Breast epithelium (tissue), 4 donors: Measurements from ENCODE around the gene SNRPD3. TPM values are rescaled to one million over a fixed set of nuclear protein-coding genes. Genes with fewer than 3 reads are reported as not detected.
"Not testable (repeated sequence)": the region's sequence is repeated elsewhere in the genome, so short reads cannot be mapped to it uniquely, and the experiment has no call there.

Experiments
- DNase-seq, 2 donors: peaks; one replicate each; pipeline ENCODE4 v3.0.0-alpha.2; 2019; ENCODE audit warnings: low spot score in 2 of 2
- H3K27ac ChIP-seq, 2 donors: fragments of 200-600 bp; sonication (generic) in 1 of 2; one replicate each; pipeline ENCODE4 v1.5.1; 2016 to 2019; ENCODE audit warnings: mild to moderate bottlenecking in 1 of 2
- H3K27me3 ChIP-seq, 2 donors: fragments of 200-600 bp; sonication (generic) in 1 of 2; one replicate each; pipeline versions ENCODE4 v1.5.1 to v1.6.0; 2017 to 2019; ENCODE audit warnings: control low read depth in 1 of 2, mild to moderate bottlenecking in 1 of 2
- H3K36me3 ChIP-seq: fragments of 200-600 bp; one replicate; pipeline ENCODE4 v1.5.1; 2019
- H3K4me1 ChIP-seq, 2 donors: fragments of 200-600 bp; sonication (generic); one replicate each; pipeline ENCODE4 v1.5.1; 2016 to 2019; ENCODE audit warnings: control low read depth in 1 of 2
- H3K4me3 ChIP-seq, 3 donors: fragments of 200-600 bp; sonication (generic); 1 replicate in 2 of 3; 2 replicates in 1 of 3; pipeline ENCODE4 v1.5.1; 2016 to 2019; ENCODE audit warnings: mild to moderate bottlenecking in 3 of 3, moderate library complexity in 2 of 3
- H3K9me3 ChIP-seq, 2 donors: fragments of 200-600 bp; sonication (generic) in 1 of 2; one replicate each; pipeline ENCODE4 v1.5.1; 2016 to 2019; ENCODE audit warnings: control low read depth in 1 of 2
- intact Hi-C: fragments of 100-400 bp; cut with DNase I; formaldehyde crosslinking; loops from one replicate; pipeline ENCODE4 v1.15.1; 2023; ENCODE audit warnings: low total_unique reads
- total RNA-seq, 3 donors: library from RNA; depleted of rRNA; stranded (reverse); fragments of >200 nt; gene quantifications; one replicate each; pipeline ENCODE4 v1.1.0, GENCODE V29; 2016

Gene SNRPD3
- total RNA-seq, 3 donors from 2014 or later: 105 to 148 (median 124) TPM

- H3K27me3 ChIP-seq, DNase-seq, intact Hi-C loops, H3K4me1 ChIP-seq, H3K9me3 ChIP-seq, H3K4me3 ChIP-seq, H3K36me3 ChIP-seq, H3K27ac ChIP-seq: not testable (repeated sequence)
Observed at GRCh38 chr22:24609888-24610287, 54.1 kb downstream of the SNRPD3 start.

GRCh38 chr22:24614794-24615193 lies 59.0 kb downstream of the SNRPD3 start:
- H3K27me3 ChIP-seq, H3K4me3 ChIP-seq, H3K27ac ChIP-seq, intact Hi-C loops, H3K4me1 ChIP-seq, H3K9me3 ChIP-seq, H3K36me3 ChIP-seq, DNase-seq: not testable (repeated sequence)

- intact Hi-C loops, H3K4me3 ChIP-seq, H3K27ac ChIP-seq, H3K9me3 ChIP-seq, DNase-seq, H3K36me3 ChIP-seq, H3K4me1 ChIP-seq, H3K27me3 ChIP-seq: not testable (repeated sequence)
Observed at GRCh38 chr22:24621244-24621643, 65.4 kb downstream of the SNRPD3 start.

- H3K4me1 ChIP-seq, intact Hi-C loops, H3K9me3 ChIP-seq, DNase-seq, H3K4me3 ChIP-seq, H3K27me3 ChIP-seq, H3K27ac ChIP-seq, H3K36me3 ChIP-seq: not testable (repeated sequence)
Observed at GRCh38 chr22:24622596-24622995, 66.8 kb downstream of the SNRPD3 start.

Other genes starting within 250 kb of the SNRPD3 start
- gene ADORA2A, start 128.4 kb upstream of the SNRPD3 start, total RNA-seq: 1 to 10 TPM; 1.8 to 4.3 (median 3.4) TPM
- gene UPB1, start 60.7 kb upstream of the SNRPD3 start, total RNA-seq: under 1 TPM; 0.16 to 0.44 (median 0.33) TPM
- 100 to 1,000 TPM in 1 of 3 donors, 10 to 100 TPM in 2; 89.6 to 177 (median 91.4) TPM for gene GUCD1, start 861 bp upstream of the SNRPD3 start, total RNA-seq
- gene LRRC75B, start 37.1 kb downstream of the SNRPD3 start, total RNA-seq: 10 to 100 TPM; 10.7 to 23.1 (median 20.0) TPM
- gene GGT1, start 47.2 kb downstream of the SNRPD3 start, total RNA-seq: 1 to 10 TPM; 3.4 to 8.5 (median 4.6) TPM
- gene PIWIL3, start 218.7 kb downstream of the SNRPD3 start, total RNA-seq: not detected